Cardiac muscle cell (in vitro differentiated cells and primary cell): ENCODE data around the gene ZNF211. TPM values are rescaled to one million over a fixed set of nuclear protein-coding genes. Genes with fewer than 3 reads are reported as not detected.

Experiments used
- DNase-seq, 2 donors: peaks; one replicate each; pipeline versions ENCODE4 v3.0.0 to v3.0.0-alpha.2; 2010 to 2017; ENCODE audit warnings: low read depth in 1 of 2, low spot score in 1 of 2
- H3K27ac ChIP-seq: fragments of 200-600 bp; sonication (generic); 2 replicates; pipeline ENCODE4 v1.5.1; 2016
- H3K27me3 ChIP-seq: fragments of 200-600 bp; sonication (generic); 2 replicates; pipeline ENCODE4 v1.6.0; 2016; ENCODE audit warnings: control low read depth
- H3K36me3 ChIP-seq: fragments of 200-600 bp; sonication (generic); 2 replicates; pipeline ENCODE4 v1.5.1; 2016; ENCODE audit warnings: control low read depth
- H3K4me1 ChIP-seq: fragments of 200-600 bp; sonication (generic); 2 replicates; pipeline ENCODE4 v1.8.1; 2017; ENCODE audit warnings: low read depth, mild to moderate bottlenecking, mixed run types
- H3K4me3 ChIP-seq: fragments of 200-600 bp; sonication (generic); 2 replicates; pipeline ENCODE4 v1.5.1; 2016; ENCODE audit warnings: mild to moderate bottlenecking
- H3K9me3 ChIP-seq: fragments of 200-600 bp; sonication (generic); 2 replicates; pipeline ENCODE4 v1.5.1; 2017; ENCODE audit warnings: low read depth, mild to moderate bottlenecking, control low read depth
- CTCF ChIP-seq: IDR thresholded peaks from 2 replicates; pipeline ENCODE4 v1.5.1; 2012; ENCODE audit warnings: low read depth, mild to moderate bottlenecking, low read length
- polyA plus RNA-seq: library from polyadenylated mRNA; unstranded; fragments of >200 nt; fragmentation: Nextera tagmentation; extraction: Ambion mirVana; gene quantifications from 2 replicates; pipeline ENCODE4 v1.2.1, GENCODE V29; 2016
- total RNA-seq: library from RNA; depleted of rRNA; stranded (reverse); fragments of >200 nt; gene quantifications from 2 replicates; pipeline ENCODE4 v1.2.3, GENCODE V29; 2016

The ZNF211 gene
- 25.4 and 30.0 TPM in 2 replicates for total RNA-seq
- 22.6 and 38.5 TPM in 2 replicates for polyA plus RNA-seq

GRCh38 chr19:57632987-57633831, at the start of gene ZNF211:
Gene ZNF211 (plus strand): TSS chr19:57633168. CDS start chr19:57633347, 179 bp downstream.
- no peaks in the 10 kb centered on the region for H3K27me3 ChIP-seq
- peaks cover 13% of the 10 kb centered on the region for H3K36me3 ChIP-seq
- peak within 1 kb of the TSS; percentile 52 for H3K27ac ChIP-seq
- TF ChIP-seq CTCF: no peak
- H3K4me1 ChIP-seq: no peaks in the 10 kb centered on the region
- no peaks in the 10 kb centered on the region for H3K9me3 ChIP-seq
- peak within 1 kb of the TSS; percentile 77 for H3K4me3 ChIP-seq
- DNase-seq: peak; percentile 96 to 97

- DNase-seq: peak; percentile 95 to 97
These were observed 49.2 kb upstream of the ZNF211 start, which contains the start of gene ZIK1 for GRCh38 chr19:57583521-57584416. Gene ZIK1 (plus strand): TSS chr19:57584145. CDS start chr19:57584357, 212 bp downstream.

GRCh38 chr19:57587529-57587928, 45.4 kb upstream of the ZNF211 start:
- H3K27me3 ChIP-seq: no peaks in the 10 kb centered on the region
- no peaks in the 10 kb centered on the region for H3K4me1 ChIP-seq
- no peak overlapping the region for H3K4me3 ChIP-seq
- peaks cover 35% of the 10 kb centered on the region for H3K36me3 ChIP-seq
- DNase-seq: peak in 1 of 2 donors; percentile 20
- no peaks in the 10 kb centered on the region for H3K9me3 ChIP-seq
- H3K27ac ChIP-seq: no peak overlapping the region
- no peak for TF ChIP-seq CTCF

More at GRCh38 chr19:57583521-57584416, 49.2 kb upstream of the ZNF211 start, which contains the start of gene ZIK1:
- Histone ChIP-seq H3K27me3 (no peaks in the 10 kb centered on the region), H3K9me3 (no peaks in the 10 kb centered on the region), H3K27ac (peak within 1 kb of the TSS; percentile 83), H3K4me3 (peak within 1 kb of the TSS; percentile 74), H3K36me3 (peaks cover 3% of the 10 kb centered on the region), H3K4me1 (no peaks in the 10 kb centered on the region)
- TF ChIP-seq CTCF: no peak

GRCh38 chr19:57599377-57599760, 33.6 kb upstream of the ZNF211 start:
- H3K4me3 ChIP-seq: peak overlapping the region; percentile 72
- no peaks in the 10 kb centered on the region for H3K36me3 ChIP-seq
- peaks cover 8% of the 10 kb centered on the region for H3K27me3 ChIP-seq
- no peak for DNase-seq
- H3K9me3 ChIP-seq: no peaks in the 10 kb centered on the region
- TF ChIP-seq CTCF: no peak
- peaks cover 7% of the 10 kb centered on the region for H3K4me1 ChIP-seq
- H3K27ac ChIP-seq: no peak overlapping the region

GRCh38 chr19:57599761-57600383, 33.1 kb upstream of the ZNF211 start, which contains the start of gene ZNF530:
Gene ZNF530 (plus strand): TSS chr19:57599885. CDS start chr19:57604346, 4,461 bp downstream.
- H3K27me3 ChIP-seq: peaks cover 8% of the 10 kb centered on the region
- H3K9me3 ChIP-seq: no peaks in the 10 kb centered on the region
- H3K4me1 ChIP-seq: peaks cover 7% of the 10 kb centered on the region
- no peak for TF ChIP-seq CTCF
- peak; percentile 94 to 96 for DNase-seq
- no peaks in the 10 kb centered on the region for H3K36me3 ChIP-seq
- H3K4me3 ChIP-seq: peak within 1 kb of the TSS; percentile 72
- no peak within 1 kb of the TSS for H3K27ac ChIP-seq
